GM23338 (cell line): Measurements from ENCODE around the gene PTAFR. TPM values are rescaled to one million over a fixed set of nuclear protein-coding genes. Genes with fewer than 3 reads are reported as not detected.

Experiments used
- ATAC-seq: fragments of 200-7000 bp; cut with Tn5 transposase; 3 replicates; pipeline ENCODE4 v1.9.1; 2020
- DNase-seq: peaks from one replicate; pipeline ENCODE4 v3.0.0-alpha.2; 2015; ENCODE audit warnings: low spot score
- H2AFZ ChIP-seq: fragments of 200-600 bp; sonication (generic); 2 replicates; pipeline ENCODE4 v1.8.0; 2016; ENCODE audit warnings: antibody characterized with exemption, mild to moderate bottlenecking, moderate library complexity
- H3F3A ChIP-seq: fragments of 200-600 bp; sonication (generic); replicated peaks from 2 replicates; pipeline ENCODE4 v1.8.0; 2017; ENCODE audit warnings: antibody characterized with exemption, mixed run types, low read depth
- H3K27ac ChIP-seq: fragments of 200-600 bp; sonication (generic); 2 replicates; pipeline ENCODE4 v1.6.1; 2016; ENCODE audit warnings: low read depth
- H3K27me3 ChIP-seq: fragments of 200-600 bp; sonication (generic); 2 replicates; pipeline ENCODE4 v1.8.0; 2016; ENCODE audit warnings: mild to moderate bottlenecking, mixed run types, moderate library complexity; ENCODE audit not compliant: insufficient read depth
- H3K36me3 ChIP-seq: fragments of 200-600 bp; sonication (generic); 2 replicates; pipeline ENCODE4 v1.8.0; 2016; ENCODE audit warnings: mild to moderate bottlenecking; ENCODE audit not compliant: insufficient read depth
- H3K4me1 ChIP-seq: fragments of 200-600 bp; sonication (generic); 2 replicates; pipeline ENCODE4 v1.8.0; 2016; ENCODE audit warnings: mild to moderate bottlenecking, moderate library complexity; ENCODE audit not compliant: insufficient read depth
- H3K4me2 ChIP-seq: fragments of 200-600 bp; sonication (generic); 2 replicates; pipeline ENCODE4 v1.7.1; 2017; ENCODE audit warnings: mixed run types
- H3K4me3 ChIP-seq: fragments of 200-600 bp; sonication (generic); 2 replicates; pipeline ENCODE4 v1.6.1; 2016; ENCODE audit warnings: mixed run types
- H3K79me2 ChIP-seq: fragments of 200-600 bp; sonication (generic); replicated peaks from 2 replicates; pipeline ENCODE4 v1.8.0; 2017; ENCODE audit warnings: mild to moderate bottlenecking; ENCODE audit not compliant: insufficient read depth
- H3K9me2 ChIP-seq: fragments of 200-600 bp; sonication (generic); 2 replicates; pipeline ENCODE4 v1.8.0; 2017; ENCODE audit not compliant: insufficient read depth
- H4K20me1 ChIP-seq: fragments of 200-600 bp; sonication (generic); replicated peaks from 2 replicates; pipeline ENCODE4 v1.8.0; 2017; ENCODE audit warnings: mild to moderate bottlenecking; ENCODE audit not compliant: insufficient read depth
- H3K27ac Mint-ChIP-seq: 2 replicates; pipeline ENCODE4 v1.8.0; 2020; ENCODE audit warnings: inconsistent platforms, mild to moderate bottlenecking, moderate library complexity, mixed read lengths
- H3K27me3 Mint-ChIP-seq: 3 replicates; pipeline ENCODE4 v1.8.0; 2022; ENCODE audit warnings: low read depth, mild to moderate bottlenecking, moderate library complexity, mixed read lengths, inconsistent platforms; ENCODE audit not compliant: insufficient read depth, poor library complexity
- H3K36me3 Mint-ChIP-seq: 3 replicates; pipeline ENCODE4 v1.8.0; 2021; ENCODE audit warnings: low read depth, mild to moderate bottlenecking, inconsistent platforms, moderate library complexity, mixed read lengths
- H3K4me1 Mint-ChIP-seq: 3 replicates; pipeline ENCODE4 v1.8.0; 2020; ENCODE audit warnings: mild to moderate bottlenecking, inconsistent platforms, mixed read lengths
- H3K4me3 Mint-ChIP-seq: 3 replicates; pipeline ENCODE4 v1.8.0; 2021; ENCODE audit warnings: moderate library complexity, mild to moderate bottlenecking, inconsistent platforms, mixed read lengths
- H3K9me3 Mint-ChIP-seq: 3 replicates; pipeline ENCODE4 v1.8.0; 2020; ENCODE audit warnings: moderate library complexity, mild to moderate bottlenecking, inconsistent platforms, mixed read lengths
- CREB1 ChIP-seq: fragments of 250-450 bp; sonication (Bioruptor Pico); IDR thresholded peaks from 2 replicates; pipeline ENCODE4 v1.5.0; 2020; ENCODE audit warnings: low read depth, mild to moderate bottlenecking, moderate library complexity
- CTCF ChIP-seq, 2 experiments: fragments of 200-600 bp in 1 of 2; sonication (generic) in 1 of 2; conservative IDR thresholded peaks; 2 replicates each; pipeline versions ENCODE4 v1.5.1 to v1.6.1; 2016 to 2017; ENCODE audit warnings: antibody characterized with exemption in 2 of 2, low read depth in 2 of 2, mild to moderate bottlenecking in 2 of 2, moderate library complexity in 1 of 2
- EZH2 ChIP-seq: fragments of 200-600 bp; sonication (generic); IDR thresholded peaks from one replicate; pipeline ENCODE4 v1.8.0; 2017; ENCODE audit warnings: antibody characterized with exemption, mild to moderate bottlenecking, low read depth; ENCODE audit not compliant: unreplicated experiment
- EZH2phosphoT487 ChIP-seq: fragments of 200-600 bp; sonication (generic); IDR thresholded peaks from one replicate; pipeline ENCODE4 v1.8.1; 2018; ENCODE audit warnings: antibody characterized with exemption; ENCODE audit not compliant: unreplicated experiment
- POLR2AphosphoS5 ChIP-seq: IDR thresholded peaks from 2 replicates; pipeline ENCODE4 v1.6.1; 2016; ENCODE audit warnings: antibody characterized with exemption, low read depth
- STAT1 ChIP-seq: IDR thresholded peaks from one replicate; pipeline ENCODE4 v1.6.1; 2016; ENCODE audit warnings: antibody characterized with exemption; ENCODE audit not compliant: unreplicated experiment
- ZNF114 ChIP-seq: fragments of 250-450 bp; sonication (Bioruptor Pico); IDR thresholded peaks from 2 replicates; pipeline ENCODE4 v1.5.0; 2020; ENCODE audit warnings: mild to moderate bottlenecking, moderate library complexity
- ZNF331 ChIP-seq: fragments of 250-450 bp; sonication (Bioruptor Pico); IDR thresholded peaks from 2 replicates; pipeline ENCODE4 v1.5.0; 2020; ENCODE audit warnings: low read depth, mild to moderate bottlenecking, moderate library complexity
- ZNF462 ChIP-seq: fragments of 250-450 bp; sonication (Bioruptor Pico); IDR thresholded peaks from 2 replicates; pipeline ENCODE4 v1.5.0; 2020; ENCODE audit warnings: mild to moderate bottlenecking, moderate library complexity
- polyA plus RNA-seq: library from polyadenylated mRNA; unstranded; fragments of >200 nt; fragmentation: Nextera tagmentation; extraction: Ambion mirVana; gene quantifications from 2 replicates; pipeline ENCODE4 v1.2.1, GENCODE V29; 2016
- total RNA-seq: library from RNA; depleted of rRNA; stranded (reverse); fragments of >200 nt; shearing (Covaris generic); gene quantifications from 2 replicates; pipeline ENCODE4 v1.2.3, GENCODE V29; 2014

Gene PTAFR
- total and polyA plus RNA-seq, 2 experiments from 2014 or later: 0.29 to 0.76 TPM

- no peaks in the 10 kb centered on the region for H3K9me2 ChIP-seq
- no peak overlapping the region for H3K4me3 ChIP-seq
- H3K27me3 ChIP-seq: no peaks in the 10 kb centered on the region
- peaks cover 4% of the 10 kb centered on the region for H3K27me3 Mint-ChIP-seq
- H2AFZ ChIP-seq: no peak overlapping the region
- no peaks in the 10 kb centered on the region for H3F3A ChIP-seq
- no peaks in the 10 kb centered on the region for H3K4me1 Mint-ChIP-seq
- no peaks in the 10 kb centered on the region for H3K36me3 Mint-ChIP-seq
- no peaks in the 10 kb centered on the region for H3K4me1 ChIP-seq
- H3K36me3 ChIP-seq: no peaks in the 10 kb centered on the region
- H3K27ac Mint-ChIP-seq: no peak overlapping the region
- no peaks in the 10 kb centered on the region for H3K79me2 ChIP-seq
- no peak overlapping the region for H3K27ac ChIP-seq
- no peak overlapping the region for H3K4me2 ChIP-seq
- ATAC-seq: no peak
- DNase-seq: no peak
- H3K4me3 Mint-ChIP-seq: no peak overlapping the region
- no peaks in the 10 kb centered on the region for H3K9me3 Mint-ChIP-seq
- TF ChIP-seq CTCF (conservative IDR thresholded peaks at IDR 0.05; ENCODE audit: low read depth in 2 of 2): no peak
- no peak for TF ChIP-seq STAT1
- TF ChIP-seq ZNF114 (CRISPR knock-in tag): no peak
- no peak for TF ChIP-seq EZH2phosphoT487
- no peak for TF ChIP-seq ZNF462 (CRISPR knock-in tag)
- TF ChIP-seq POLR2AphosphoS5: no peak
- no peak for TF ChIP-seq EZH2
- no peak for TF ChIP-seq CREB1 (CRISPR knock-in tag)
- no peak for TF ChIP-seq ZNF331 (CRISPR knock-in tag)
- no peaks in the 10 kb centered on the region for H4K20me1 ChIP-seq
These were observed 57.7 kb downstream of the PTAFR start for GRCh38 chr1:28118640-28119307.
